NT2/D1 (cell line): Measurements from ENCODE around the gene NRF1.
"Not testable (repeated sequence)": the region's sequence is repeated elsewhere in the genome, so short reads cannot be mapped to it uniquely, and the experiment has no call there.

Experiments used
- YY1 ChIP-seq: IDR thresholded peaks from 2 replicates; pipeline ENCODE4 v1.6.1; 2011; ENCODE audit not compliant: insufficient read length, insufficient read depth
- ZNF274 ChIP-seq: IDR thresholded peaks from 2 replicates; pipeline ENCODE4 v1.6.1; 2011; ENCODE audit warnings: mild to moderate bottlenecking, low read depth, low read length

DNA sequence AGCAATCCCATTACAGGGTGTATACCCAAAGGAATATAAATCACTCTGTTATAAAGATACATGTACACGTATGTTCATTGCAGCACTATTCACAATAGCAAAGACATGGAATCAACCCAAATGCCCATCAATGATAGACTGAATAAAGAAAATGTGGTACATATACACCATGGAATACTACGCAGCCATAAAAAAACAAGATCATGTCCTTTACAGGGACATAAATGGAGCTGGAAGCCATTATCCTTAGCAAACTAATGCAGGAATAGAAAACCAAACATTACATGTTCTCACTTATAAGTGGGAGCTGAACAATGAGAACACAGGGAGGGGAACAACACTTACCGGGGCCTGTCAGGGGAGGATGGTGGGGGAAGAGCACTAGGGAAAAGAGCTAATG is 7.5 kb upstream of the NRF1 start:
- TF ChIP-seq ZNF274, YY1: not testable (repeated sequence)
